Measurements from ENCODE around the gene KRT27. TPM values are rescaled to one million over a fixed set of nuclear protein-coding genes. Genes with fewer than 3 reads are reported as not detected.

The KRT27 gene
- total and polyA plus RNA-seq, 8 donors, result not detected

DNA sequence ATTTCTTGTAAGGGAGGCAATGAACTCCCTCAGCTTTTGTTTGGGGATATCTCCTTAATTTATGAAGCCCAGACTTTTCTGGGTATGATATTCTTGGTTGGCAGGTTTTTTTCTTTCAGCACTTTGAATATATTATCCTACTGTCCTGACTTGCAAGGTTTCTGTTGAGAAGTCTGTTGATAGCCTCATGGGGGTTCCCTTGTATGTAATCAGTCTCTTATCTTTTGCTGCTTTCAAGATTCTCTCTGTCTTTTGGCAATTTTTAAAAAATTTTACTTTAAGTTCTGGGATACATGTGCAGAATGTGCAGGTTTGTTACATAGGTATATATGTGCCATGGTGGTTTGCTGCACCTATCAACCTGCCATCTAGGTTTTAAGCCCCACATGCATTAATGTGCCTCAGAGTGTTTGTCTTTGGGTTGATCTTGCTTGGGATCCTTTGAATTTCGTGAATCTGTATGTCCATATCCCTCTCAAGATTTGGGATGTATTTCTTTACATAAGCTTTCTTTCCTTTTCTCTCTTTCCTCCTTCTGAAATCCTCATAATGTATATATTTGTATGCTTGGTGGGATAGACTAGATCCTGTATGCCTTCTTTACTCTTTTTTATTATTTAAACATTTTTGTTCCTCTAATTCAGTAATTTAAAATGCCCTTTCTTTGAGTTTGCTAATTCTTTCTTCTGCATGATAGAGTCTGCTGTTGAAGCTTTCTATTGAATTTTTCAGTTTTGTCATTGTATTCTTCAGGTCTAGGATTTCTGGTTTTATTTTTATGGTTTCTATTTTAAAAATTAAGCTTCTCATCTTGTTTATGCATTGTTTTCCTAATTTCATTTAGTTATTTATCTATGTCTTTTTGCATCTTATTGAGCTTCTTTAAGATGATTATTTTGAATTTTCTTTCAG lies 22.0 kb downstream of the KRT27 start:
- no peak for TF ChIP-seq POLR2A (IDR thresholded peaks at IDR 0.05)
- TF ChIP-seq EP300 (IDR thresholded peaks at IDR 0.05), result no peak
- peaks cover 0 to 12% (median 0%) of the 10 kb centered on the region in 3 donors for H3K27me3 ChIP-seq
- H3K9me3 ChIP-seq, result peaks cover 13 to 53% (median 46%) of the 10 kb centered on the region in 4 donors
- no peak overlapping the region for H3K27ac ChIP-seq
- H3K4me1 ChIP-seq, result no peaks in the 10 kb centered on the region
- 7 to 20% (median 18%) methylated on average over 1 of the region's 1 CpG for WGBS, 5 donors
- DNase-seq, result no peak
- H3K4me3 ChIP-seq, result no peak overlapping the region
- H3K36me3 ChIP-seq, result no peaks in the 10 kb centered on the region
- intact Hi-C loops (cut with DNase I; ENCODE audit: low total_unique reads), result no loop called here

DNA sequence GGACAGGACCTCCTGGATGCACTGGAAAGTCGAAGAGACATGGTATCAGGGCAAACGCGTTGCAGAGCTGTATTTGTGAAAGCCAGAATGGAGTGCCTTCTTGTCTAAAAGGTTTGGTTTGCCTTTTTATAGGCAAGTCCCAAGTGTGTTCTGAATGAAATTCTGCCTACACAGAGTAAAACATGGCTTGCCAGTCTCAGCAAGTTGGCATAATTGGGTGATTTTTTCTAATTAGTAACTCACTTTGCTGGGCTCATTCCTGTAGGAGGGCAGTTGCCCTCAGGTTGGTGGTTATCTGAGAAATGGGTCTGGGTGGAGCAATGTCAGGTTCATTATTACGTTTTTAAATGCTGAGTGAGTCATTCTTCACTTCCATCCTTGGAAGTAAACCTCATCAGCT lies 27.1 kb downstream of the KRT27 start, which contains the start of gene KRT25:
Gene KRT25, minus strand, starts transcription at position 101 of the 400 bp plus-strand sequence. Its CDS starts 60 bp downstream, at position 41.
- no peak for DNase-seq
- Histone ChIP-seq H3K4me1 (no peaks in the 10 kb centered on the region), H3K27me3 (peaks cover 0 to 14% (median 7%) of the 10 kb centered on the region in 3 donors), H3K27ac (no peak within 1 kb of the TSS), H3K9me3 (peaks cover 4 to 15% (median 14%) of the 10 kb centered on the region in 4 donors), H3K4me3 (no peak within 1 kb of the TSS), H3K36me3 (no peaks in the 10 kb centered on the region)
- TF ChIP-seq CTCF (IDR thresholded peaks at IDR 0.05), result no peak
- no peak for TF ChIP-seq POLR2AphosphoS5 (IDR thresholded peaks at IDR 0.05)
- no peak for TF ChIP-seq EP300 (IDR thresholded peaks at IDR 0.05)
- no peak for TF ChIP-seq POLR2A (IDR thresholded peaks at IDR 0.05)
- 67 to 84% (median 71%) methylated on average over 4 of the region's 4 CpGs for WGBS, 5 donors
- intact Hi-C loops (cut with DNase I; ENCODE audit: low total_unique reads), result no loop called here

GRCh38 chr17:40753804-40754203 lies 28.5 kb downstream of the KRT27 start:
- no peak overlapping the region for H3K27ac ChIP-seq
- no peak overlapping the region for H3K4me3 ChIP-seq
- H3K36me3 ChIP-seq, result no peaks in the 10 kb centered on the region
- peaks cover 0 to 26% (median 7%) of the 10 kb centered on the region in 3 donors for H3K27me3 ChIP-seq
- no peak for DNase-seq
- intact Hi-C loops (cut with DNase I; ENCODE audit: low total_unique reads), result no loop called here
- TF ChIP-seq POLR2AphosphoS5 (IDR thresholded peaks at IDR 0.05), result no peak
- TF ChIP-seq CTCF (IDR thresholded peaks at IDR 0.05), result no peak
- no peak for TF ChIP-seq POLR2A (IDR thresholded peaks at IDR 0.05)
- no peak for TF ChIP-seq EP300 (IDR thresholded peaks at IDR 0.05)
- peaks cover 0 to 2% (median under 1%) of the 10 kb centered on the region in 4 donors for H3K9me3 ChIP-seq
- 87 to 93% (median 92%) methylated on average over 3 of the region's 3 CpGs for WGBS, 5 donors
- H3K4me1 ChIP-seq, result no peaks in the 10 kb centered on the region

DNA sequence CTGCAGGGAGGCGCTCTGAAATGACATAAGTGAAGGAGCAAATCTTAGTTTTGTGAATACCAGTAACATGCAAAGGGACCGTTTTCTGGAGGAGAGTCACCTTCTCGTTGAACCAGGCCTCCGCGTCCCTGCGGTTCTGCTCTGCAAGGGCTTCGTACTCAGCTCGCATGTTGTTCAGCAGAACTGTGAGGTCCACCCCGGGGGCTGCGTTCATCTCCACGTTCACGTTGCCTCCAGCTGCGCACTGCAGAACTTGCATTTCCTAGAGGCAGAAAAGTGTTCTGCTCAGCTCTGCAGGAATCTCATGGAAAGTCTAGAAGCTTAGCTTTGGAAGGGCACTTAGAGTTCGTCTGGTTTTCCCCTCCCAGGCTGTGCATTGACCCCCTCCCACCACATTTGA lies 31.3 kb downstream of the KRT27 start:
- Histone ChIP-seq H3K27ac (no peak overlapping the region), H3K4me1 (no peaks in the 10 kb centered on the region), H3K27me3 (peaks cover 0 to 23% (median 7%) of the 10 kb centered on the region in 3 donors), H3K36me3 (no peaks in the 10 kb centered on the region), H3K4me3 (no peak overlapping the region), H3K9me3 (peaks cover 0 to 4% (median 0%) of the 10 kb centered on the region in 4 donors)
- DNase-seq, result no peak
- no peak for TF ChIP-seq EP300 (IDR thresholded peaks at IDR 0.05)
- TF ChIP-seq CTCF (IDR thresholded peaks at IDR 0.05), result no peak
- TF ChIP-seq POLR2AphosphoS5 (IDR thresholded peaks at IDR 0.05), result no peak
- TF ChIP-seq POLR2A (IDR thresholded peaks at IDR 0.05), result no peak
- intact Hi-C loops (cut with DNase I; ENCODE audit: low total_unique reads), result no loop called here
- WGBS, 5 donors, result 84 to 90% (median 85%) methylated on average over 14 of the region's 14 CpGs

All from stomach (tissue), 9 donors.